Activated T-helper 2 cell treated with anti-CD3 and anti-CD28 coated beads, Interferon-gamma antibody, Interleukin-2, Interleukin-4, amounts not matched to agents 10 μg/mL and 5 μg/mL and 100 μg/mL, durations not matched to agents 14 hours and 24 hours and 36 hours (primary cell): Measurements from ENCODE around the gene GALT. TPM values are rescaled to one million over a fixed set of nuclear protein-coding genes. Genes with fewer than 3 reads are reported as not detected.
"Not testable (repeated sequence)": the region's sequence is repeated elsewhere in the genome, so short reads cannot be mapped to it uniquely, and the experiment has no call there.

Source experiments
- DNase-seq: peaks from one replicate; pipeline ENCODE4 v3.0.0; 2021; ENCODE audit warnings: low spot score
- H3K27ac Mint-ChIP-seq: one replicate; pipeline ENCODE4 v1.8.0; 2021; ENCODE audit warnings: mixed read lengths
- H3K27me3 Mint-ChIP-seq: one replicate; pipeline ENCODE4 v1.8.0; 2021; ENCODE audit warnings: low read depth, mixed read lengths
- H3K36me3 Mint-ChIP-seq: one replicate; pipeline ENCODE4 v1.8.0; 2021; ENCODE audit warnings: low read depth, mixed read lengths
- H3K4me1 Mint-ChIP-seq: one replicate; pipeline ENCODE4 v1.8.0; 2021; ENCODE audit warnings: low read depth, mixed read lengths
- H3K4me3 Mint-ChIP-seq: one replicate; pipeline ENCODE4 v1.8.0; 2021; ENCODE audit warnings: low read depth, mild to moderate bottlenecking, moderate library complexity, mixed read lengths
- H3K9me3 Mint-ChIP-seq: one replicate; pipeline ENCODE4 v1.8.0; 2021; ENCODE audit warnings: mixed read lengths
- intact Hi-C: fragments of 100-400 bp; cut with micrococcal nuclease; formaldehyde crosslinking; loops from one replicate; pipeline ENCODE4 v1.15.1; 2023
- total RNA-seq: library from RNA; stranded (reverse); gene quantifications from 2 replicates; pipeline ENCODE4 v1.2.3, GENCODE V29; 2022

GALT gene
- total RNA-seq, 1 donor from 2014 or later: 74.3 TPM

- Mint-ChIP-seq H3K9me3 (no peaks in the 10 kb centered on the region), H3K27ac (no peak overlapping the region), H3K27me3 (peaks cover 28% of the 10 kb centered on the region), H3K36me3 (peaks cover 44% of the 10 kb centered on the region), H3K4me1 (peaks cover 28% of the 10 kb centered on the region), H3K4me3 (no peak overlapping the region)
- intact Hi-C loops: no loop called here
- no peak for DNase-seq
Measured at GRCh38 chr9:34633166-34633565, 13.3 kb upstream of the GALT start.

DNA sequence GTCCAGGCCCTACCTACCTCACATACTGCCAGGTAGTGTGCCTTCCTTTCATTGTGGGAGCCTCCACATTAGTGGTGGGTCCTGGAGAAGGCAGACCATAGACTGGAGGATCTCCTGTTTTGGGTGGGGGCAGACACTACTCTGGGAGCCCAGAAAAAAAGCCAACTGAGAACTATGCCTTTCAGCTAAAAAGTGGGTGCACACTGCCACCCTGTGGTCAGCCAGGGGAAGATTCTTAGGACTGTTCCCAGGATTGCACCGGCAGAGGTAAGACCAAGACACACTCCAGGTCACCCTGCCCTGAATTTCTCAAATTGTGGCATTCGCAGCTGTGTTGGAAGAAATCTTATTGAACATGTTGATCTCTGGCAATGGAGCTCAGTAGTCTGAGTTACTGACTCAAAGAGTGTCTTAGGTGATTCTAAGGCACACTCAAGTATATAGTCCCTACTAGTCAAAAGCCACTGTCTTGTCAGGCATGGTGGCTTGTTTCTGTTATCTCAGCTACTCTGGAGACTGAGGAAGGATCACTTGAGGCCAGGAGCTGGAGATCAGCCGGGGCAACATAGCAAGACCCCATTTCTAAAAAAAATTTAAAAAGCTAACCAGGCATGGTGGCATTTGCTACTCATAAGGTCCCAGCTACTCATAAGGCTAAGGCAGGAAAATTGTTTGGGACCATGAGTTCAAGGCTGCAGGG, 12.5 kb upstream of the GALT start:
- H3K4me3 Mint-ChIP-seq: peak overlapping the region; percentile 24
- H3K9me3 Mint-ChIP-seq: no peaks in the 10 kb centered on the region
- H3K27me3 Mint-ChIP-seq: peaks cover 23% of the 10 kb centered on the region
- intact Hi-C loops: loop anchor here (1.0 kb wide), 1 partner anchor 22 kb away; the partner anchor contains the start of gene RPP25L
- H3K36me3 Mint-ChIP-seq: peaks cover 41% of the 10 kb centered on the region
- no peak overlapping the region for H3K27ac Mint-ChIP-seq
- peaks cover 32% of the 10 kb centered on the region for H3K4me1 Mint-ChIP-seq
- DNase-seq: peak; percentile 62

DNA sequence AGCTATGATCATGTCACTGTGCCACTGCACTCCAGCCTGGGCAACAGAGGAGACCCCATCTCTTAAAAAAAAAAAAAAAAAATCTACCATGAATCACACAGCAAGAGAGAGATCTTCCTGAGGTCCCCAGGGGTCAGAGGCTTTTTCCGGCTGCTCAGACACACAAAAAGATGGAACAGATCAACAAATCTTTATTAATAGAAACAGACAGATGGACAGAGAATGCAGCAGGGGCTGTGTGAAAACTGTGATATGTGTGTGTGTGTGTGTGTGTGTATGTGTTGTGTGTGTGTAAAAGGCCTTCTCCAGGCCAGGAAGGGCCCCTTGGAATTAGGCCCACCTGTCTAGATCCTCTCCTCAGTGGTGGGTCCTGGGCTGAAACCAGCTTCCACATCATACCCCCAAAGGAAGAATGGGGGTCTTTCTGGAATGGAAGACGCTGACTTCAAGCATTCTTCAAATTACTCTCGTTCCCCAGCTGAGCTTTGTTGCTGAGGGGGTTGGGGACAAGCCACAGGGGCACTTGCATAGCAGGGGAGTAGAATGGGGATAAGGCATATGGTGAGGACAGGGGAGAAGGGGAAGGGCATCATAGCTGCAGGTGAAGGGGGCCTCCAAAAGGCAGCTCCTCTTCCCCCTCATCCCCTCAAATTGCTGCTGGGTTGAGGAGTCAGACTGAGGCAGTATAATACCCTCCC, 11.8 kb upstream of the GALT start:
- intact Hi-C loops: loop anchor here (1.0 to 5.0 kb wide), 2 partner anchors 22 to 32 kb away; partner anchors contain the start of gene RPP25L
- Mint-ChIP-seq H3K27me3 (peaks cover 16% of the 10 kb centered on the region), H3K36me3 (peaks cover 41% of the 10 kb centered on the region), H3K9me3 (no peaks in the 10 kb centered on the region), H3K4me1 (peaks cover 29% of the 10 kb centered on the region), H3K27ac (no peak overlapping the region), H3K4me3 (peak overlapping the region; percentile 24)
- no peak for DNase-seq

DNA sequence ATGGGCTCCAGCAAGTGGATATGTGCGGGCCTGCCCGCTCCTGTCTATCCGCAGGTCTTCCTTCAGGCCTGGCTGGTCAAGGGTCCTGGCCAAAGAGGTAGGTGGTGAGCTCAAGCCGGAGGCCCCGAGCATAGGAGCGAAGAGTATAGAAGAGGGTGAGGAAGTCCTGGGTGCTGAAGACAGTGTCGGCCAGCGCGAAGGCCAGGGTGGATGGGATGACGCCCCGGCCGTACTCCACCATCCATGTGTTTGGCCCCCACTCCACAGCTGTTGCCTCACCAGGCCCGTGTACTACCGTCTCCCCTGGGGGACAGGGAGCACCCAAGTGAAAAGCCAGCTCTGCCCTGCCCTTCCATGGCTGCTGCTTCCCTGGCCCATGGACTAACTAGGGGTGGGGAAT, 10.9 kb upstream of the GALT start:
- H3K27ac Mint-ChIP-seq: no peak overlapping the region
- DNase-seq: no peak
- H3K36me3 Mint-ChIP-seq: peaks cover 41% of the 10 kb centered on the region
- H3K4me3 Mint-ChIP-seq: peak overlapping the region; percentile 97
- peaks cover 29% of the 10 kb centered on the region for H3K4me1 Mint-ChIP-seq
- peaks cover 8% of the 10 kb centered on the region for H3K27me3 Mint-ChIP-seq
- intact Hi-C loops: loop anchor here (5.0 kb wide), 1 partner anchor 33 kb away; no protein-coding TSS in a partner anchor
- H3K9me3 Mint-ChIP-seq: no peaks in the 10 kb centered on the region

- no peaks in the 10 kb centered on the region for H3K27me3 Mint-ChIP-seq
- H3K4me3 Mint-ChIP-seq: peak overlapping the region; percentile 97
- H3K9me3 Mint-ChIP-seq: no peaks in the 10 kb centered on the region
- no peak for DNase-seq
- H3K36me3 Mint-ChIP-seq: peaks cover 40% of the 10 kb centered on the region
- peaks cover 31% of the 10 kb centered on the region for H3K4me1 Mint-ChIP-seq
- intact Hi-C loops: loop anchor here (1.0 to 5.0 kb wide), 2 partner anchors 9 to 35 kb away; partner anchors contain the start of gene GALT
- peak overlapping the region; percentile 83 for H3K27ac Mint-ChIP-seq
Measured at GRCh38 chr9:34636791-34637355, 9.6 kb upstream of the GALT start.

- peak; percentile 93 for DNase-seq
- H3K27me3 Mint-ChIP-seq: no peaks in the 10 kb centered on the region
- intact Hi-C loops: loop anchor here (1.0 to 5.0 kb wide), 3 partner anchors 9 to 35 kb away; partner anchors contain the start of gene GALT
Measured at GRCh38 chr9:34637356-34638137, 8.9 kb upstream of the GALT start, which contains the start of gene SIGMAR1. Gene SIGMAR1 (minus strand): TSS chr9:34637787. CDS start chr9:34637697, 90 bp downstream.

GRCh38 chr9:34638138-34638445, 8.4 kb upstream of the GALT start:
- Mint-ChIP-seq H3K4me3 (peak overlapping the region; percentile 97), H3K4me1 (peaks cover 31% of the 10 kb centered on the region), H3K9me3 (no peaks in the 10 kb centered on the region), H3K27me3 (no peaks in the 10 kb centered on the region), H3K27ac (peak overlapping the region; percentile 86), H3K36me3 (peaks cover 31% of the 10 kb centered on the region)
- intact Hi-C loops: loop anchor here (2.0 to 5.0 kb wide), 2 partner anchors 27 to 36 kb away; no protein-coding TSS in a partner anchor
- DNase-seq: no peak

More at GRCh38 chr9:34637356-34638137, 8.9 kb upstream of the GALT start, which contains the start of gene SIGMAR1:
- peak within 1 kb of the TSS; percentile 86 for H3K27ac Mint-ChIP-seq
- H3K36me3 Mint-ChIP-seq: peaks cover 34% of the 10 kb centered on the region
- H3K4me3 Mint-ChIP-seq: peak within 1 kb of the TSS; percentile 97
- H3K4me1 Mint-ChIP-seq: peaks cover 31% of the 10 kb centered on the region
- no peaks in the 10 kb centered on the region for H3K9me3 Mint-ChIP-seq

- peaks cover 24% of the 10 kb centered on the region for H3K36me3 Mint-ChIP-seq
- intact Hi-C loops: loop anchor here (2.0 to 5.0 kb wide), 2 partner anchors 25 to 37 kb away; no protein-coding TSS in a partner anchor
- not testable (repeated sequence) for H3K27me3 Mint-ChIP-seq, H3K9me3 Mint-ChIP-seq, DNase-seq, H3K4me3 Mint-ChIP-seq, H3K27ac Mint-ChIP-seq
- H3K4me1 Mint-ChIP-seq: peaks cover 27% of the 10 kb centered on the region
Measured at GRCh38 chr9:34639322-34639721, 7.2 kb upstream of the GALT start.

DNA sequence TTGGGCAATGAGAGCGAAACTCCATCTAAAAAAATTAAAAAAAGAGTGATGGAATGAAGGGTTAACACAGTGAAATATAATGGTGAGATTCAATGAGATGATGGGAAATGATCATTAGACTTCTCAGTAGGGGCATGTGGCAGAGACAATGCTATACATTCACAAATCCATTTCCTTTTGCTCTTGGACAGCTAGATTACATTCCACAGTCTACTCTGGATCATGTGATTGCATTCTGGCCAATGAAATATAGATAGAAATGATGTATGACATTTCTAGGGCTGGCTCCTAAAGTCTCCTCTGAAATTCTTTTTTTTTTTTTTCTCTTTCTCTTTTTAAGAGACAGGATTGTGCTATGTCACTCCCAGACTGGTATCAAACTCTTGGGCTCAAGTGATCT, 3.8 kb upstream of the GALT start:
- intact Hi-C loops: no loop called here
- H3K9me3 Mint-ChIP-seq: no peaks in the 10 kb centered on the region
- peaks cover 27% of the 10 kb centered on the region for H3K4me1 Mint-ChIP-seq
- H3K4me3 Mint-ChIP-seq: no peak overlapping the region
- no peak for DNase-seq
- no peak overlapping the region for H3K27ac Mint-ChIP-seq
- H3K36me3 Mint-ChIP-seq: peaks cover 7% of the 10 kb centered on the region
- H3K27me3 Mint-ChIP-seq: no peaks in the 10 kb centered on the region

DNA sequence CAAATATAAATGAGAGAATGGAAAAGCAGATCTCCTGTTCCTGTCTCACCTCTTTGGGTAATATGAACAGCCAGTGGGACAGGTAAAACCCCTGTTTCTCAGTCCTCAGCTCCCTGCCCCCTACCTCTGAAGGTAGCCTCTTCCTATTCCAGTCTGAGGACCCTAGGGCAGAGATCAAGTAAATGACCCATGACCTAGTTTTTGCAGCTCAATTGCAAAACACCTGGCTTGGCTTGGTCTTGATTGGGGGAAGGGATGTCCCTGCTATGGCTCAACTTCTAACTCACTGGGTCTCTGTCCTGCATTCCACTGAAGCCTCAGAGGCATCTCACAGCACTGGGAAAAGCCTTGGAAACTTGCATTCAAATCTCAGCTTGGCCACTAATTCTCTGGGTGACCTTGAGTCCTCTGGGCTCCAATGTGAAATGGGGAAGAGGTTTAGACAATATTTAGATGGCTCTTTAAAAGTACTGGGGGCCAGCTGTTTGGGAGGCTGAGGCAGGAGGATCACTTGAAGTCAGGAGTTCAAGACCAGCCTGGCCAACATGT, 1.6 kb upstream of the GALT start:
- no peak for DNase-seq
- H3K9me3 Mint-ChIP-seq: no peaks in the 10 kb centered on the region
- H3K4me3 Mint-ChIP-seq: no peak overlapping the region
- H3K27ac Mint-ChIP-seq: no peak overlapping the region
- no peaks in the 10 kb centered on the region for H3K27me3 Mint-ChIP-seq
- intact Hi-C loops: loop anchor here (5.0 kb wide), 1 partner anchor 33 kb away; the partner anchor contains the start of gene RPP25L
- peaks cover 29% of the 10 kb centered on the region for H3K36me3 Mint-ChIP-seq
- peaks cover 28% of the 10 kb centered on the region for H3K4me1 Mint-ChIP-seq

- peak overlapping the region; percentile 93 for H3K4me3 Mint-ChIP-seq
- H3K4me1 Mint-ChIP-seq: peaks cover 30% of the 10 kb centered on the region
- no peaks in the 10 kb centered on the region for H3K27me3 Mint-ChIP-seq
- no peak for DNase-seq
- H3K36me3 Mint-ChIP-seq: peaks cover 40% of the 10 kb centered on the region
- intact Hi-C loops: loop anchor here (2.0 to 5.0 kb wide), 2 partner anchors 18 to 35 kb away; partner anchors contain the start of gene RPP25L
- peak overlapping the region; percentile 87 for H3K27ac Mint-ChIP-seq
- no peaks in the 10 kb centered on the region for H3K9me3 Mint-ChIP-seq
Measured at GRCh38 chr9:34647084-34647403, 569 bp downstream of the GALT start.

DNA sequence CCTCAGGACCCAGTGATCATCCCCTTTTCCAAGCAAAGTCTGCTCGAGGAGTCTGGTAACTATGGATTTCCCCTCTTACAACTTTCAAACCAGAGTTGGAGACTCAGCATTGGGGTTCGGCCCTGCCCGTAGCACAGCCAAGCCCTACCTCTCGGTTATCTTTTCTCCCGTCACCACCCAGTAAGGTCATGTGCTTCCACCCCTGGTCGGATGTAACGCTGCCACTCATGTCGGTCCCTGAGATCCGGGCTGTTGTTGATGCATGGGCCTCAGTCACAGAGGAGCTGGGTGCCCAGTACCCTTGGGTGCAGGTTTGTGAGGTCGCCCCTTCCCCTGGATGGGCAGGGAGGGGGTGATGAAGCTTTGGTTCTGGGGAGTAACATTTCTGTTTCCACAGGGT, 1.2 kb downstream of the GALT start:
- Mint-ChIP-seq H3K9me3 (no peaks in the 10 kb centered on the region), H3K27ac (peak overlapping the region; percentile 87), H3K4me3 (peak overlapping the region; percentile 93), H3K27me3 (no peaks in the 10 kb centered on the region), H3K36me3 (peaks cover 43% of the 10 kb centered on the region), H3K4me1 (peaks cover 35% of the 10 kb centered on the region)
- intact Hi-C loops: loop anchor here (2.0 to 5.0 kb wide), 2 partner anchors 17 to 35 kb away; partner anchors contain the start of gene RPP25L
- no peak for DNase-seq
